Inferior parietal cortex (tissue), 1 donor: ENCODE data around the gene COL5A1.
"Not testable (repeated sequence)": the region's sequence is repeated elsewhere in the genome, so short reads cannot be mapped to it uniquely, and the experiment has no call there.

Experiments used
- DNase-seq: peaks from one replicate; pipeline ENCODE4 v3.0.0-alpha.2; 2016; ENCODE audit errors: extremely low spot score

COL5A1 gene

DNA sequence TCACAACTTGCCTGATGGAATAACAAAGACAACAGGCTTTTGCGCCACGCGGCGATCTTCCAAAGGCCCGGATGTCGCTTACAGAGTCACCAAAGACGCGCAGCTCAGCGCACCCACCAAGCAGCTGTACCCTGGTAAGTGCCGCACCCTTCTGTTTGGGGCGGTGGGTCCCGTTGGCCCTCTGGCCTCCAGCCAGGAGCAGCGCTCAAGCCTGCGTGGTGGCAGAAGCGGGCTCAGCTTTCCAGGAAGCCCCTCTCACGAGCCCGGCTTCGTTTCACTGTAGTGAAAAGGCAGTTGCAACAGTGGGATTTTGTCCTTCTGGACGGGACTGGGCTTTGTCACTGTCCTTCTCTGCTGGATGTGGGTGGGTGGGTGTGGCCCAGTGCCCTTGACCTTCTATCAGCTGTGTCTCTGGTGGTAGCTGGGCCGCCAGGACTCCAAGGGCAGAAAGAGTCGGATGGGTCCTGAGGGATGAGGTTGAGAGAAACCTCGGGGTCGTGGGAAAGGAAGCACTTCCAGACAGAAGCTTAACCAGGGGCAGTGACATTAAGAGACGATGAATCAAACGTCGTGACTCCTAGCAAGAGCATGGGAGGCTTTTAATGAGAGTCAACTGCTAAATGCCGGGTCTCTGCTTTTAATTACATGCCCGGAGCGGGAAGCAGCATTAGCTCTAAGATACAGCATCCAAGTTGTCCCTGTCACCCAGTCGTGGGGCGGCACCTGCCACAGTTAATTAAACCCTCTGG is 49.5 kb downstream of the COL5A1 start:
- DNase-seq, result no peak

DNA sequence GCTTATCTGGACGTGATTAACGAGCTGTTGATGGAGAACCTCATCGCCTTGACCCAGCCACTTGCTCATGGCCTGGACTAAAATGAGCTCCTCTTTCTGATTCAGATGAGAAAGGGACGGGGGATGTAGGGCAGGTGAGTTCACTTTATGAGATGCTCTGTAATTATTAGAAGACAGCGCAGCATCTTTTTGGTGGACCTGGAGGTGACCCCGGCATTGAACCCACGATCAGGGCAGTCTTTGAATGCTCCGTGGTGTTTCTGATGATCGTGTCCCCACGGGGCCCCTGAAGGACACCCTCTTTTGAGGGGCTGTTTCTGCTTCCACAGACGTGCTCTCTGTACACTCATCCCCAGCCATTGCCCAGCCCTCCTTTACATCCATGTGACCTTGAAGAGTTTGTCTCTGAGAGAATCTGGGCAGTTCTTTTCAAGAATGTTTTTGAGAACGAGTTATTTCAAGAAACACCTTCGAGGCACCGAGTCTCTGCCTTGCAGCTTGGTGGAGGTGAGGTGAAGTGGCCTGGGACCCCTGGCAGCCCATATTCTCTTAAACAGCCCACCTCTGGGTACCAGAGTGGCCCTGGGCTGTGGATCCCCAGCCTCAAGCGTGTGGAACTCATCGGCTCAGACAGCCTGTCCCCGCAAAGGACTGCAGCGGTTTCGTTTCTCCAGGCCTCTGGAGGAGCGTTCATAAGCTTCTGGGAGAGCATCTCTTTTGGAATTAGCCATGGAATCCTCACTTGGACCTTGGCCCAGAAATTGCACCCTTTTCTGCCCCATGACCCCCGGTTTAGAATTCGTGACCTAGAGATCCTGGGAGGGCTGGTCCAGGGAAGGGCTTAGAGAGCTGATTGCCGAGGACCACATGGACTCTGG is 50.3 kb downstream of the COL5A1 start:
- no peak for DNase-seq

DNA sequence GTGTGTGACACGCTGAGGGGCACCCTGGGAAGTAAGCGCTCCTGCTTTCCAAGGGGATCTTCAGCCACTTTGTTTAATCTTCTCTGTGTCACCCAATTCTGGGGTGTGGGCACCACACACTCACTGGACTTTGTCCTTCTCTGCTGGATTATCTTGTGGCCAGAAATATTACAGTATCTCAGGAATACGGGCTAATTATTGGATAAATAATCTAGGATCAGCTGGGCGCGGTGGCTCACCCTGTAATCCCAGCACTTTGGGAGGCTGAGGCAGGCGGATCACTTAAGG is 50.9 kb downstream of the COL5A1 start:
- DNase-seq, result no peak

DNA sequence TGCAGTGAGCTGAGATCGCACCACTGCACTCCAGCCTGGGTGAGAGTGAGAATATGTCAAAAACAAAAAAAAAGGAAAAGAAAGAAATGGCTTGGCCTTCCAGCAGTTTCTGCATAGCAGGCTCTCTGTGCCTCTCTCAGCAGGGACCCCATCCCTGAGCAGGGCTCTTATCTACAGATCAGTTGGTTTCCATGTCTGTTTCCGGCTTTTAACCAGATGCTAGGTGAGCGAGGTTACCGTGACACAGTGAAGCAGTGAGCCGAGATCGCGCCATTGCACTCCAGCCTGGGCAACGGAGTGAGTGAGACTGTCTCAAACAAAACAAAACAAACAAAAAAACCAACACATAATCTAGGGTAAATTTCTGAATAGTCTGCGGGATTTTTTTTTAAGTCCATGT is 51.4 kb downstream of the COL5A1 start:
- no peak for DNase-seq

GRCh38 chr9:134693641-134694367 is 52.2 kb downstream of the COL5A1 start:
- no peak for DNase-seq

- no peak for DNase-seq
Measured at GRCh38 chr9:134694368-134694665, 52.7 kb downstream of the COL5A1 start.

DNA sequence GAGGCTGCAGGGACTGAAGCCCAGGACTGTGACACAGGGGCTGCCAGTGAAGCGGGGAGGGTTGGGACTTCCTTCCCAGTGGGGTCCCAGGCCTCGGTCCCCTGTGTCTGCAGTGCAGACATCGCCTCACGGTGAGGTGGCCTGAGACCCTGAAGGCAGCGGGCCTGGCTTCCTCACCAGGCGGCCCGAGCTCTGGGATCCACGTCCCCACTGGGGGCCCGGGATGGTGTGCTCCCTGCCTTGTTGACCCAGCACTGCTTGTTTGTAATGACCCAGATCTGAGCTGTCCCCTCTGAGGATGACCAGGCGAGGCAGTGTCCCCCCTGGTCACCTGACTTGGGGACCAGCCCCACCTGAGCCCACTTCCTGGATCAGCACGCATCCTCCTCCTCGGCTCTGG is 53.1 kb downstream of the COL5A1 start:
- no peak for DNase-seq

- DNase-seq, result no peak
Measured at GRCh38 chr9:134695144-134695543, 53.5 kb downstream of the COL5A1 start.

DNA sequence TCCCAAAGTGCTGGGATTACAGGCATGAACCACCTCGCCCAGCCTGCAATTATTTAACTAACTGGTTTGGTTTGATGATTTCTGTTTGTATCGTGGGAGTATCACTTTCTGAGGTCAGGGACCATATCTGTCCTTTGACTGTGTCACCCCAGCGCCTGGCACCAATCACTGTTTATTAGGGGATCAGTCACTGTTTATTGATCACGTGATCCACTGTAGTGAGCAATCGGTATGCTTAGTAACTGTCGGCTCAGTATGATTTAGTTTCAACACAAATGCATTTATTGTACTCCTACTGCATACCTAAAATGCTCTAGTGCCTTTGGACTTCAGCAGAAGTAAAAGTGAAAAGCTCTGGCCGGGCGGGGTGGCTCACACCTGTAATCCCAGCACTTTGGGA is 54.8 kb downstream of the COL5A1 start:
- no peak for DNase-seq

- no peak for DNase-seq
Measured at GRCh38 chr9:134698111-134698510, 56.5 kb downstream of the COL5A1 start.

- peak; percentile 53 for DNase-seq
Measured at GRCh38 chr9:134698587-134699342, 57.2 kb downstream of the COL5A1 start.

- DNase-seq, result no peak
Measured at GRCh38 chr9:134699343-134699740, 57.7 kb downstream of the COL5A1 start.

DNA sequence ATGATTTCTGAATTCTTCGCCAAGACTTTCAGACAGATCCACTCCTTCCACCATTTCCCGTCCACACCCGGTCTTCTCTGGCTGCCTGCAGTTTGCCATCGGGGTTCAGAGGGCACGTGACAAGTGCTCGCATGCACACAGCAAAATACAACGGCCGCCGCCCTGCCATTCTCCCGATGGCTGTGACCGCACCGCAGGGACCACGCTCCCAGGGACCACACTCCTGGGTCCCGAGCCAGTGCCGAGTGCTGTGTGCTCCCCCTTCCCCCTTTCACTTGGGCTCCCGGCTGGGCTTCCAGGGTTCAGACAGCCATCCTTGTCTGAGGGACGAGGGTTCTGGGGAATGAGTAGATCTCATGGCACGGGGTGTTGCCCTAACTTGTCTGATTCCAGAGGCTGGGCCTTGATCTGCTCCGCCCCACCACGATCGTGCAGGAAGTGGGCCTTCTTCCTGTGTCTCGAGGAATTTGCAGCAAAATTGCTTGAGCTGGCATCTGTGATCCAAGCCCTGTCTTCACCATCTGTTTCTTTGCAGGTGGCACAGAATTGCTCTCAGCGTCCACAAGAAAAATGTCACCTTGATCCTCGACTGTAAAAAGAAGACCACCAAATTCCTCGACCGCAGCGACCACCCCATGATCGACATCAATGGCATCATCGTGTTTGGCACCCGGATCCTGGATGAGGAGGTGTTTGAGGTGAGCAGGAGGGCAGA is 59.2 kb downstream of the COL5A1 start:
- DNase-seq, result no peak

DNA sequence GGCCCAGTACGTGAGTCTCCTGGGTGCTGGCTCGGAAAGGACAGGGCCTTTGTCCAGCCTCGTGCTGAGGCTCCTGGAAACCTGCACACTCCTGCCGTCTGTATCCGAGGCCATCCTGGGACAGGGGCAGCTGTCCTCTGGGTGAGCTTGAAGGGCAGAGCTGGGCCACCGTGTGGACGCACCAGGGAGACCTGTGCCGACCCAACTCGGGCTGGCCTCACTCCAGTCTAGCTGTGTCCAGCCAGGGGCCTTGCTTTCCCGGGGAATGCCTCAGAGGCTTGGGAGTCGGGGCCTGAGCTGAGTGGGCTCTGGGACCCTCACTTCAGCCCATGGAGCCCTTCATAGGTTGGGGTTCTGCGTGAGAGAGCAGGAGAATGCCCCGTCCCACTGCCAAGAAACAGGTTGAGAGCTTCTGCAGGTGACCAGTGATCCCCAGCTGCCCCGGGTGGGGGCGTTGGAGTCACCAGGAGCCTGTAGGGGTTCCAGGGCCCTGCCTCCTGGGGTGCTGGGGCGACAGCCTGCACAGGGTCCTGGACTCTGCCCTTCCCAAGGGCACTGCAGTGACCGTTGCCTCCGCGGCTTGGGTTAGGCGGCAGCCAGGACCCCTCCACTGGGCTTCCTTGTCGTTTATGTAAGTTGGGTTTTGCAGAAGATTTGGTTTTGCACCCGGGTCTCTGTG is 60.1 kb downstream of the COL5A1 start:
- no peak for DNase-seq

DNA sequence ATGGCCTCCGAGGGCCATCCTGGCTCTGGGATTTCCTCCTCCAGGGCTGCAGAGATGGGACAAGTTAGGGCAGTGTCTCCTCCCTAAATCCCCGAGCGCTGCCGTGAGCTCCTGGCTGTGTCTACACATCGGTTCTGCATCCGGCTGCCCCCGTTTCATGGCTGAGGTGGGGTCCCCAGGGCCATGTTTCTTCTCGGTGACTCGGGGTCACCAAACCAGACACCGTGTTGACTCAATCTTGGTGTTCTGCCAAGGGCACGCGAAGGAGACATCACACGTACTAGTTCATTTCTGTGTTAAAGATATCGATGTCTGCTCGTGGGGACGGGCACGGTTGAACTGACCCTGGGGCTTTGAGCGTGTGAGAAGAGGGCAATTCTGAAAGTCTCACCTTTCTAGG is 60.7 kb downstream of the COL5A1 start:
- DNase-seq, result no peak

- DNase-seq, result not testable (repeated sequence)
Measured at GRCh38 chr9:134703730-134704114, 62.1 kb downstream of the COL5A1 start.

DNA sequence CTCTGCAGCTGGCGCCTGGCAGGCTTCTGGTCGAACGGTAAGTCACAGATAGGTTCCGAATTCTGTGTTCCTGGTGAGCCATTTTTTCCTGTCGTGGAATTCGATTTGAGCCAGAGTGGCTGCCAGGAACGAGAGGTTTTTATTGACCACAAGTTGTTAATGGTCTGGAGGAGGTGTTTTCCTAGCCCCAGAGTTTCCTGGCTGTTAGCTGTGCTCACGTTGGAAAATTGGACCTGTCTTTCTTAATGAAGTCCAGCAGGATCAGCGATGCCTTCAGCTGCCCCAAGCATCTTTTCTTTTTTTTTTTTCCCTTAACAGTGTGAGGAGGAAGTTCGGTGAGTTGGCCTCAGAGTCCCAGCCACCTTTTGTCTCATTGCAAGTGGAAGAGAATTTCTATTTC is 62.9 kb downstream of the COL5A1 start:
- DNase-seq, result no peak

DNA sequence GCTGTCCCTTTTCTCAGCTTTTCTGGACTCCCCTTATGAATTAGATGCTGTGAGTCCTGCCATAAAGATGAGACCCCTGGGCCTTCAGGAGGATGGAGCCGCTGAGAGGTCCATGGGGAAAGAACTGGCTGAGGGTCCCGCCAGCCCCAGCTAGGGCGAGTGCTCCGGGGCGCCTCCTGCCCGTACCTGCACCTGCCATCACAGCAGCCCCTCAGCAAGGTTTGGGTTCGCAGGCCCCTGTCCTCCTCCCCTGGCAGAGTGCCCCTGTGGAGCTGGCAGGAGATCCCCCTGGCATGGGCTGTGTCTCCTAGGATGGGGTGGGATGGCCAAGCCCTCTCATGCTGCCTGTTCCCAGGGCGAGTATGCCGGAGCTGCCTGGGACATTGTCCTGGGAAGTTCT is 64.2 kb downstream of the COL5A1 start:
- no peak for DNase-seq

- no peak for DNase-seq
Measured at GRCh38 chr9:134706522-134706921, 64.9 kb downstream of the COL5A1 start.

DNA sequence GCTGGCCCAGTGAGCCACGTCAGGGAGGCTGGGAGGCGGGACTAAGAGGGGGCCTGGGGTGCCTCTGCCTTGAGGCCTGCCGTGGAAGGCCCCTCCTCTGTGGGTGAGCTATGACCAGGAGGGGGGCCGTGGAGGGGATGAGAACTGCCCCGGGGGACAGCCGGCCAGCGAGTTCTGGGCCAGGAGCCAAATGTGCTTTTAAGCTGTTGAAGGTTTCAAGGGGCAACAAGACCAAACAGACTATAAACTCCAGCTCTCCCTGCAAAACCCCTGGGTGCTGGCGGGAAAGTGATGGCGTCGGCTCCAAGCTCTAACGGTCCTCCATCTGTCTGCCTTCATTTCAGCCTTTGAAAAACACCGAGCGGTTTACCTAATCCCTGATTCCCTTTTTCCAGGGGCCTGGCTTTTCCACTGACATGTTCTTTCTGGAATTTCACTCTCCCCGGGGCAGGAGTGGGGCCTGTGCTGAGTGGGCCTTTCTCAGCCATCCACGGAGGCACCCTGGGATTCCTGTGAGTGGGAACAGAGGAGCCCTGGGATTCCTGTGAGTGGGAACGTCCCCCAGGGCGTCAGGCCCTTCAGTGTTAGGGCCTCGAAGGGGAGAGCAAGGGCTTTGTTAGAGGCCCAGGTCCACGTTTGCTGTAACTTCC is 65.6 kb downstream of the COL5A1 start:
- no peak for DNase-seq
